Measurements from ENCODE around the gene TMEM86B. TPM values are rescaled to one million over a fixed set of nuclear protein-coding genes. Genes with fewer than 3 reads are reported as not detected.

TMEM86B gene
- total RNA-seq, 1 donor from 2014 or later: 5.8 TPM

DNA sequence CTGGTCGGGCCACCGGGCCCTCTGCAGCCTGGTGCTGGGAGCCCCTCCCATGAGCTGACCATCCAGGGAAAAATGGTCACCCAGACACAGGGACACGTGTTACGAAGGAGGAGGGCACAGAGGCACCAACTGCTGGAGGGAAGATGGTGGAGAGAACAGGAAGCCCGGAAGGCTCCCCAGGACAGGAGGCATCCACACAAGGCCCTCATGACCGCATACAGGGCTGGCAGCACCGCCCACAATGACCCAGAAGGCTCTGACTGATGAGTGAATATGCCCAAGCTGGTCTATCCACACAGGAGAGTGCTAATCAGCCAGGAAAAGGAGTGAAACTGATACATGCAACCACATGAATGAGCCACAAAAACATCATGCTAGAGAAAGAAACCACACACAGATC is 14.0 kb upstream of the TMEM86B start:
- no peaks in the 10 kb centered on the region for H3K4me1 Mint-ChIP-seq

DNA sequence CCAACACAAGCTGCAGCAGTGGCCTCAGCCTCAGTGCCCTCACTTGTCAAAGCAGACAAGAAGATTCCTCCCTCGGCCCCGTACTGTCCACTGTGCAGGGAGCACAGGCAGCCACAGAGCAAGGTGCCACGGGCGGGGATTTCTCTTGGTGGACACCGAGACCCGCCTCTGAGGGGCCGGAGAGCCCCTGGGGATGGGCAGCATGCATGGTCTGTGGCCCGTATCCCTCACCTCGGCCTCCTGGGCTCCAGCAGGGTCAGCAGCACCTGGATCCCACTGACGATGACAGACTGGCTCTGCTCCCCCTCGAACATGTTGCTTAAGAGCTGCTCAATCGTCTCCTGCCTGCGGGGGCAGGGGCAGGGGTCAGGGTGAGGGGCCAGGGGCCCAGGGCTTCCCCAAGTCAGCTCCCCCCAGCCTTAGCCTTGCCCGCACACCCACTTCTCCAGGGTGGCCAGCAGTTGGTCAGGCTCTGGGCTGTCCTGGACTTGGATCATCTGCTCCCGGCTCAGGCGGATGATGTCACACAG is 13.4 kb upstream of the TMEM86B start:
- TF ChIP-seq, protein P1, sequence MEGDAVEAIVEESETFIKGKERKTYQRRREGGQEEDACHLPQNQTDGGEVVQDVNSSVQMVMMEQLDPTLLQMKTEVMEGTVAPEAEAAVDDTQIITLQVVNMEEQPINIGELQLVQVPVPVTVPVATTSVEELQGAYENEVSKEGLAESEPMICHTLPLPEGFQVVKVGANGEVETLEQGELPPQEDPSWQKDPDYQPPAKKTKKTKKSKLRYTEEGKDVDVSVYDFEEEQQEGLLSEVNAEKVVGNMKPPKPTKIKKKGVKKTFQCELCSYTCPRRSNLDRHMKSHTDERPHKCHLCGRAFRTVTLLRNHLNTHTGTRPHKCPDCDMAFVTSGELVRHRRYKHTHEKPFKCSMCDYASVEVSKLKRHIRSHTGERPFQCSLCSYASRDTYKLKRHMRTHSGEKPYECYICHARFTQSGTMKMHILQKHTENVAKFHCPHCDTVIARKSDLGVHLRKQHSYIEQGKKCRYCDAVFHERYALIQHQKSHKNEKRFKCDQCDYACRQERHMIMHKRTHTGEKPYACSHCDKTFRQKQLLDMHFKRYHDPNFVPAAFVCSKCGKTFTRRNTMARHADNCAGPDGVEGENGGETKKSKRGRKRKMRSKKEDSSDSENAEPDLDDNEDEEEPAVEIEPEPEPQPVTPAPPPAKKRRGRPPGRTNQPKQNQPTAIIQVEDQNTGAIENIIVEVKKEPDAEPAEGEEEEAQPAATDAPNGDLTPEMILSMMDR (conservative IDR thresholded peaks at IDR 0.05): no peak
- Mint-ChIP-seq H3K36me3 (ENCODE audit: low read depth) (peaks cover 5% of the 10 kb centered on the region), H3K4me1 (no peaks in the 10 kb centered on the region), H3K27me3 (ENCODE audit: low read depth) (no peaks in the 10 kb centered on the region), H3K27ac (ENCODE audit: unreplicated experiment) (no peak overlapping the region), H3K4me3 (no peak overlapping the region), H3K9me3 (no peaks in the 10 kb centered on the region)
- DNase-seq (ENCODE audit: low read depth, low spot score): no peak

More for the DNA sequence above, 14.0 kb upstream of the TMEM86B start:
- Mint-ChIP-seq H3K9me3 (no peaks in the 10 kb centered on the region), H3K27me3 (ENCODE audit: low read depth) (no peaks in the 10 kb centered on the region), H3K27ac (ENCODE audit: unreplicated experiment) (no peak overlapping the region), H3K36me3 (ENCODE audit: low read depth) (peaks cover under 1% of the 10 kb centered on the region), H3K4me3 (no peak overlapping the region)
- no peak for DNase-seq (ENCODE audit: low read depth, low spot score)
- TF ChIP-seq, protein P1 (conservative IDR thresholded peaks at IDR 0.05): no peak

DNA sequence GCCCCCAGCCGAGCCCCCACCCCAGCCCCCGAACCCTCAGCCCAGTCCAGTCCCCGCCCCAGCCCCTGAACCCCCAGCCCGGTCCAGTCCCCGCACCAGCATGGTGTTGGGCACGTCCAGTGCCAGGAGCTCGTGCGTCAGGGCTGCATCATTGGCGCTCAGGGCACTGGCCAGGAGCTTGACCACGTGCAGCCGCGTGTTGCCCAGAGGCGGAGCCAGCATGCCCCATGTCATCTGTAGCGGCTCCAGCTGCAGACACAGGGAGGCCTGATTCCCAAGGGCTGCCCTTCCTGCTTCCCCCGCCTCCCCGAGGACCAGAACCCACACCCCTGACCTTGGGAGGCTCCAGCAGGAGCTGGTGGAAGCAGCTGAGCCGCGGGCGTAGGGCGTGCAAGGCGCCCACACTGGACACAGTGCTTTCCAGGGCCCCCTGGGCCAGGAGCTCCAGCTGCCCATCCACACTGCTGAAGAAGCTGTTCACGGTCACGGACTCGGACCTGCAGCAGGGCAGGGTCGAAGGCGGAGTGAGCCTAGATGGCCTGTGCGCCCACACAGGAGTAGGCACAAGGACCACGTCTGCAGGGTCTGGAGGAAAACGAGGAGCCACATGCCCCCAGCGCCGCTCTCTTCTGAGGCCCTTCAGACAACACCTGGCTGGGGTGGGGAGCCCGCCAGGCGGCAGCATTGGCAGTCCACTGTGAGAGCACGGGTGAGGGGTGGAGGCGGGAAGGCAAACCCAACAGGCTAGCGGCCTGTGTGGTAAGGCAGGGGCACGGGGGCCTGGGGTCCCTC is 12.8 kb upstream of the TMEM86B start:
- TF ChIP-seq, protein P1 (conservative IDR thresholded peaks at IDR 0.05): no peak
- DNase-seq (ENCODE audit: low read depth, low spot score): no peak
- Mint-ChIP-seq H3K9me3 (no peaks in the 10 kb centered on the region), H3K27ac (ENCODE audit: unreplicated experiment) (no peak overlapping the region), H3K4me1 (no peaks in the 10 kb centered on the region), H3K27me3 (ENCODE audit: low read depth) (no peaks in the 10 kb centered on the region), H3K4me3 (no peak overlapping the region), H3K36me3 (ENCODE audit: low read depth) (peaks cover 7% of the 10 kb centered on the region)

DNA sequence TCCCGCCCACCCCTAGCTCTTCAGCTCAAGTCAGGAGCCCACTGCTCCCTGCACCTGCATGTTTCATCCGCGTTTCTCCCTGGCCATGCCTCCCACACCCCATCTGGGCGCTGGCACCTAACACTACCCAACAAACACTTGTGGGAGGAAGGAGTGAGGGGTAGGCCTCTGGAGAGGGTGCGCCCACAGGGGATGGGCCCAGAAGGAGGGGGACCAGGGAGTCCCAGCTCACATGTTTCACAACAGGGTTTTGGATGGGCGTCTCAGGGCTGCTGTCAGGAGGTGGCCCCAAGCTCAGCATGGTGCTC is 12.1 kb upstream of the TMEM86B start:
- Mint-ChIP-seq H3K27ac (ENCODE audit: unreplicated experiment) (no peak overlapping the region), H3K36me3 (ENCODE audit: low read depth) (peaks cover 11% of the 10 kb centered on the region), H3K9me3 (no peaks in the 10 kb centered on the region), H3K4me1 (no peaks in the 10 kb centered on the region), H3K27me3 (ENCODE audit: low read depth) (no peaks in the 10 kb centered on the region), H3K4me3 (no peak overlapping the region)
- no peak for DNase-seq (ENCODE audit: low read depth, low spot score)
- TF ChIP-seq, protein P1 (conservative IDR thresholded peaks at IDR 0.05): no peak

DNA sequence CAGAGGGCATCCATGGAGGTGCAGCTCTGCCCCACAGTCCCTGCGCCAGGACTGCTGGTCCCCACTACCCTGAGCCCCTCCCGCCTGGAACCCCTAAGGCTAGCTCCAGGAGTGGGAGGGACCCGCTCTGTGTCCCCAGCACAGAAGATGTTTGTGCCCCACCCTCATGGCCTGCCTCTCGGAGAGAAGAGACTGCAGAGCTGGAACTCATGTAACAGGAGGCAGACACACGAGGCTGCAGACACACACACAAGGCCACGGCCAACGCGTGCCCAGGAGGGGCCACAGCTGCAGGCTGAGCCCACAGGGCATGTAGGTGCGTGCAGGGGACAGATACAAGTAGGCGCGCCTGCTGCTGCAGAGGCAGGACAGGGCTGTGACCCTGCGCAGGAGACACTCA is 10.4 kb upstream of the TMEM86B start:
- Mint-ChIP-seq H3K27ac (ENCODE audit: unreplicated experiment) (no peak overlapping the region), H3K4me1 (no peaks in the 10 kb centered on the region), H3K36me3 (ENCODE audit: low read depth) (peaks cover 16% of the 10 kb centered on the region), H3K9me3 (no peaks in the 10 kb centered on the region), H3K27me3 (ENCODE audit: low read depth) (no peaks in the 10 kb centered on the region), H3K4me3 (no peak overlapping the region)
- TF ChIP-seq, protein P1 (conservative IDR thresholded peaks at IDR 0.05): no peak
- DNase-seq (ENCODE audit: low read depth, low spot score): no peak
